Measurements from ENCODE around the gene ICA1.

DNA sequence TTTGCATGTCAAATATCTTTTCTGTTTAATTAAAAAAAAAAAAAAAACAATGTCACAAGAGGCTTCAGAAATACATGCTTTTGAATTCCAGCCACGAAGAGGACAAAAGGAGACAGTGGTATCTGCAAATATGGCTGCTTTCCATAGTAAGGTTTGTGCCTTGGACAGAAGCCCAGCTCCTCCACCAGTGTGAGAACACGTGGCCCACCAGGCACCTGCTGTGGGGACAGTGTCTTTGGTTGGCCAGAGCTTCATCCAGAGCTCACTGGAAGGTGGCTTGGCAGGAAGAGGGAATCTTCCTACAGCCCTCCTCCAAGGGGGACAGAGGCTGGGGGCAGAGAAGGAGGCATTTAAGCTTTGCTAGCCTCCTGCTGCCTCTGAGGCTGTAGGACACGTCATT is 148.8 kb downstream of the ICA1 start:
- TF ChIP-seq, protein P1, sequence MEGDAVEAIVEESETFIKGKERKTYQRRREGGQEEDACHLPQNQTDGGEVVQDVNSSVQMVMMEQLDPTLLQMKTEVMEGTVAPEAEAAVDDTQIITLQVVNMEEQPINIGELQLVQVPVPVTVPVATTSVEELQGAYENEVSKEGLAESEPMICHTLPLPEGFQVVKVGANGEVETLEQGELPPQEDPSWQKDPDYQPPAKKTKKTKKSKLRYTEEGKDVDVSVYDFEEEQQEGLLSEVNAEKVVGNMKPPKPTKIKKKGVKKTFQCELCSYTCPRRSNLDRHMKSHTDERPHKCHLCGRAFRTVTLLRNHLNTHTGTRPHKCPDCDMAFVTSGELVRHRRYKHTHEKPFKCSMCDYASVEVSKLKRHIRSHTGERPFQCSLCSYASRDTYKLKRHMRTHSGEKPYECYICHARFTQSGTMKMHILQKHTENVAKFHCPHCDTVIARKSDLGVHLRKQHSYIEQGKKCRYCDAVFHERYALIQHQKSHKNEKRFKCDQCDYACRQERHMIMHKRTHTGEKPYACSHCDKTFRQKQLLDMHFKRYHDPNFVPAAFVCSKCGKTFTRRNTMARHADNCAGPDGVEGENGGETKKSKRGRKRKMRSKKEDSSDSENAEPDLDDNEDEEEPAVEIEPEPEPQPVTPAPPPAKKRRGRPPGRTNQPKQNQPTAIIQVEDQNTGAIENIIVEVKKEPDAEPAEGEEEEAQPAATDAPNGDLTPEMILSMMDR (IDR thresholded peaks at IDR 0.05; ENCODE audit: low read depth, low read length, poor library complexity, severe bottlenecking), result no peak
- TF ChIP-seq EZH2phosphoT487 (IDR thresholded peaks at IDR 0.05; ENCODE audit: borderline replicate concordance, low read length), result no peak

Measured in DOHH2 (cell line).